Vagina (tissue), 2 donors: Measurements from ENCODE around the gene SECTM1. TPM values are rescaled to one million over a fixed set of nuclear protein-coding genes. Genes with fewer than 3 reads are reported as not detected.

Experiments
- DNase-seq, 2 donors: peaks; one replicate each; pipeline ENCODE4 v3.0.0-alpha.2; 2017; ENCODE audit errors: extremely low spot score in 2 of 2
- H3K27ac ChIP-seq: fragments of 200-600 bp; sonication (generic); one replicate; pipeline ENCODE4 v1.5.1; 2019
- H3K27me3 ChIP-seq: fragments of 200-600 bp; sonication (generic); one replicate; pipeline ENCODE4 v1.5.1; 2019
- H3K36me3 ChIP-seq, 2 donors: fragments of 200-600 bp; sonication (generic); one replicate each; pipeline ENCODE4 v1.5.1; 2017 to 2019
- H3K4me1 ChIP-seq: fragments of 200-600 bp; sonication (generic); one replicate; pipeline ENCODE4 v1.5.1; 2019
- H3K4me3 ChIP-seq, 2 donors: fragments of 200-600 bp; sonication (generic); 1 replicate in 1 of 2; 2 replicates in 1 of 2; pipeline ENCODE4 v1.5.1; 2016 to 2019
- H3K9me3 ChIP-seq: fragments of 200-600 bp; sonication (generic); one replicate; pipeline ENCODE4 v1.5.1; 2019
- CTCF ChIP-seq, 3 experiments: fragments of 450-650 bp in 2 of 3; fragments of 200-600 bp in 1 of 3; sonication (generic) in 1 of 3; IDR thresholded peaks; one replicate each; pipeline ENCODE4 v1.5.1; 2017 to 2019; ENCODE audit warnings: antibody characterized with exemption in 3 of 3, mild to moderate bottlenecking in 2 of 3, moderate library complexity in 2 of 3
- POLR2A ChIP-seq, 2 donors: fragments of 450-650 bp; IDR thresholded peaks; one replicate each; pipeline ENCODE4 v1.6.1; 2017; ENCODE audit warnings: antibody characterized with exemption in 2 of 2, mild to moderate bottlenecking in 2 of 2, moderate library complexity in 2 of 2
- POLR2AphosphoS5 ChIP-seq, 2 donors: sonication (generic); formaldehyde crosslinking; IDR thresholded peaks; one replicate each; pipeline ENCODE4 v1.9.0; 2017; ENCODE audit warnings: antibody characterized with exemption in 2 of 2, mild to moderate bottlenecking in 2 of 2, low read depth in 1 of 2; ENCODE audit not compliant: insufficient read depth in 1 of 2
- intact Hi-C: fragments of 100-400 bp; cut with DNase I; formaldehyde crosslinking; loops from one replicate; pipeline ENCODE4 v1.15.1; 2023
- total RNA-seq: library from RNA; depleted of rRNA; stranded (reverse); fragments of >200 nt; gene quantifications from one replicate; pipeline ENCODE4 v1.2.3, GENCODE V29; 2016

The SECTM1 gene
- total RNA-seq, 1 donor from 2014 or later = 37.1 TPM

- no peak overlapping the region for H3K4me3 ChIP-seq
- no peaks in the 10 kb centered on the region for H3K27me3 ChIP-seq
- no peak for DNase-seq
- H3K27ac ChIP-seq = no peak overlapping the region
- no peaks in the 10 kb centered on the region for H3K9me3 ChIP-seq
- H3K4me1 ChIP-seq = peaks cover 18% of the 10 kb centered on the region
- TF ChIP-seq POLR2A (IDR thresholded peaks at IDR 0.05) (no peak), POLR2AphosphoS5 (IDR thresholded peaks at IDR 0.05; ENCODE audit: insufficient read depth in 1 of 2, low read depth in 1 of 2) (no peak), CTCF (IDR thresholded peaks at IDR 0.05) (no peak)
- intact Hi-C loops = no loop called here
- H3K36me3 ChIP-seq = no peaks in the 10 kb centered on the region
These were observed 29.4 kb downstream of the SECTM1 start for GRCh38 chr17:82303944-82304808.

- Histone ChIP-seq H3K27me3 (no peaks in the 10 kb centered on the region), H3K4me3 (no peak overlapping the region), H3K4me1 (peaks cover 27% of the 10 kb centered on the region), H3K27ac (no peak overlapping the region), H3K9me3 (no peaks in the 10 kb centered on the region), H3K36me3 (no peaks in the 10 kb centered on the region)
- intact Hi-C loops = no loop called here
- no peak for DNase-seq
- no peak for TF ChIP-seq CTCF (IDR thresholded peaks at IDR 0.05)
- no peak for TF ChIP-seq POLR2AphosphoS5 (IDR thresholded peaks at IDR 0.05; ENCODE audit: insufficient read depth in 1 of 2, low read depth in 1 of 2)
- TF ChIP-seq POLR2A (IDR thresholded peaks at IDR 0.05) = no peak
These were observed 30.3 kb downstream of the SECTM1 start for GRCh38 chr17:82302991-82303943.

- H3K36me3 ChIP-seq = no peaks in the 10 kb centered on the region
- no peak overlapping the region for H3K4me3 ChIP-seq
- DNase-seq = no peak
- H3K27ac ChIP-seq = no peak overlapping the region
- H3K27me3 ChIP-seq = no peaks in the 10 kb centered on the region
- TF ChIP-seq POLR2AphosphoS5 (IDR thresholded peaks at IDR 0.05; ENCODE audit: insufficient read depth in 1 of 2, low read depth in 1 of 2) = no peak
- no peak for TF ChIP-seq POLR2A (IDR thresholded peaks at IDR 0.05)
- no peak for TF ChIP-seq CTCF (IDR thresholded peaks at IDR 0.05)
- peaks cover 34% of the 10 kb centered on the region for H3K4me1 ChIP-seq
- no peaks in the 10 kb centered on the region for H3K9me3 ChIP-seq
- intact Hi-C loops = no loop called here
These were observed 31.0 kb downstream of the SECTM1 start for GRCh38 chr17:82302568-82302963.

- intact Hi-C loops = no loop called here
- DNase-seq = no peak
- H3K27ac ChIP-seq = no peak overlapping the region
These were observed 31.5 kb downstream of the SECTM1 start for GRCh38 chr17:82301916-82302567.

More at GRCh38 chr17:82301916-82302567, 31.5 kb downstream of the SECTM1 start:
- Histone ChIP-seq H3K27me3 (no peaks in the 10 kb centered on the region), H3K4me1 (peaks cover 39% of the 10 kb centered on the region), H3K36me3 (no peaks in the 10 kb centered on the region), H3K9me3 (no peaks in the 10 kb centered on the region), H3K4me3 (no peak overlapping the region)
- TF ChIP-seq CTCF (IDR thresholded peaks at IDR 0.05) = no peak
- TF ChIP-seq POLR2AphosphoS5 (IDR thresholded peaks at IDR 0.05; ENCODE audit: insufficient read depth in 1 of 2, low read depth in 1 of 2) = no peak
- TF ChIP-seq POLR2A (IDR thresholded peaks at IDR 0.05) = no peak
